ENCODE measurements around the gene KCNJ6. TPM values are rescaled to one million over a fixed set of nuclear protein-coding genes. Genes with fewer than 3 reads are reported as not detected.

The KCNJ6 gene
- total RNA-seq, 1 donor from 2014 or later, result 0.75 TPM

DNA sequence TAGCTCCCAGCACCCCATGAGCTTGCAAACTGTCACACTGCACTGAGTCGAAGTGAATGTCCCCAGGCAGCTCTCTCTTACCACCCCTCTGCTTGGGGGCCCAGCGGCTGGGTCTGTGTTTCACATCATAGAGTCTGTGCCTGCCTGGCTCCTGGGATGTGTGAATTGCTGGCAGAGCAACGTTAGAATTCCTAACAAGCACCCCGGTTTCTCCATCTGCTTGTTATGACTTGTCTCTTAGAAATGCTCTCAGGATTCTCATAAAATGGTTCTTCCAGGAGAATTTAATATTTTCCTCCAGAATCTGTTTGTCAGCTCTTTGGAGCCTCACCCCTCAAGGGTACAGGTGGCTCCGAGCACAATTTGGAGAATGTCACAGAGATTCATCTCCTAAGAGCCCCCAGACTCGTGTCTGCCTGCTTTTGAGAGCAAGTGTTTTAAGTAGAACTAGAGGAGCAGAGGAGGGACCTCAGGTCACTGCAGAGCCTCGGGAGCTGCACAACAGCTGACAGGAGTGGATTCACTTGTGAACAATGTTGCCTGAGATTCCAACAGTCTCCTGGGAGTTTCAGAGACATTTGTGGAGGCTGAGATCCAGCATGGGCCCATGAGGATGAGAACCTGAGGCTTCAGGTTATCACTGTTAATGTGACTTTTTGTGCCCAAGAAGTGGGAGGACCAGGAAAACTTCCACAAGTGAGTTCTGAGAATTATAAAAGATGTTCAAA, 131.5 kb downstream of the KCNJ6 start:
- Mint-ChIP-seq H3K4me3 (no peak overlapping the region), H3K27ac (ENCODE audit: unreplicated experiment) (peak overlapping the region; percentile 32), H3K36me3 (ENCODE audit: low read depth) (peaks cover 3% of the 10 kb centered on the region), H3K27me3 (ENCODE audit: low read depth) (no peaks in the 10 kb centered on the region), H3K4me1 (no peaks in the 10 kb centered on the region), H3K9me3 (peaks cover 6% of the 10 kb centered on the region)
- TF ChIP-seq, protein P1, sequence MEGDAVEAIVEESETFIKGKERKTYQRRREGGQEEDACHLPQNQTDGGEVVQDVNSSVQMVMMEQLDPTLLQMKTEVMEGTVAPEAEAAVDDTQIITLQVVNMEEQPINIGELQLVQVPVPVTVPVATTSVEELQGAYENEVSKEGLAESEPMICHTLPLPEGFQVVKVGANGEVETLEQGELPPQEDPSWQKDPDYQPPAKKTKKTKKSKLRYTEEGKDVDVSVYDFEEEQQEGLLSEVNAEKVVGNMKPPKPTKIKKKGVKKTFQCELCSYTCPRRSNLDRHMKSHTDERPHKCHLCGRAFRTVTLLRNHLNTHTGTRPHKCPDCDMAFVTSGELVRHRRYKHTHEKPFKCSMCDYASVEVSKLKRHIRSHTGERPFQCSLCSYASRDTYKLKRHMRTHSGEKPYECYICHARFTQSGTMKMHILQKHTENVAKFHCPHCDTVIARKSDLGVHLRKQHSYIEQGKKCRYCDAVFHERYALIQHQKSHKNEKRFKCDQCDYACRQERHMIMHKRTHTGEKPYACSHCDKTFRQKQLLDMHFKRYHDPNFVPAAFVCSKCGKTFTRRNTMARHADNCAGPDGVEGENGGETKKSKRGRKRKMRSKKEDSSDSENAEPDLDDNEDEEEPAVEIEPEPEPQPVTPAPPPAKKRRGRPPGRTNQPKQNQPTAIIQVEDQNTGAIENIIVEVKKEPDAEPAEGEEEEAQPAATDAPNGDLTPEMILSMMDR (conservative IDR thresholded peaks at IDR 0.05), result no peak
- DNase-seq (ENCODE audit: low read depth, low spot score), result no peak

DNA sequence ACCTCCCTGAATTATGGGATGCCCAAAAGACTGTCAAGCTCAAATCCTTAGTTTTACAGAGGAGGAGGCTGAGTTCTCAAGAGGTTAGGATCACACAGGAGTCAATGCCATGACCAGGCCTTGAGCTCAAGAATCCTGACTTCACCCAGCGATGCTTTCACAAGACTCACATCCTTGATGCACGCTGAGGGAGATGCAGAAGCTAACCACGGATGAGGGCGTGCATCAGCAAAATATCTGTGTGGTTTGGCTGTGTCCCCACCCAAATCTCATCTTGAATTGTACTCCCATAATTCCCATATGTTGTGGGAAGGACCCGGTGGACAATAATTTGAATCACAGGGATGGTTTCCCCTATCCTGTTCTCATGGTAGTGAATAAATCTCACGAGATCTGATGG, 133.2 kb downstream of the KCNJ6 start:
- H3K4me3 Mint-ChIP-seq, result no peak overlapping the region
- TF ChIP-seq, protein P1 (conservative IDR thresholded peaks at IDR 0.05), result no peak
- no peak for DNase-seq (ENCODE audit: low read depth, low spot score)
- H3K27me3 Mint-ChIP-seq (ENCODE audit: low read depth), result peaks cover 2% of the 10 kb centered on the region
- no peaks in the 10 kb centered on the region for H3K4me1 Mint-ChIP-seq
- peaks cover 6% of the 10 kb centered on the region for H3K9me3 Mint-ChIP-seq
- H3K36me3 Mint-ChIP-seq (ENCODE audit: low read depth), result peaks cover 3% of the 10 kb centered on the region
- no peak overlapping the region for H3K27ac Mint-ChIP-seq (ENCODE audit: unreplicated experiment)

DNA sequence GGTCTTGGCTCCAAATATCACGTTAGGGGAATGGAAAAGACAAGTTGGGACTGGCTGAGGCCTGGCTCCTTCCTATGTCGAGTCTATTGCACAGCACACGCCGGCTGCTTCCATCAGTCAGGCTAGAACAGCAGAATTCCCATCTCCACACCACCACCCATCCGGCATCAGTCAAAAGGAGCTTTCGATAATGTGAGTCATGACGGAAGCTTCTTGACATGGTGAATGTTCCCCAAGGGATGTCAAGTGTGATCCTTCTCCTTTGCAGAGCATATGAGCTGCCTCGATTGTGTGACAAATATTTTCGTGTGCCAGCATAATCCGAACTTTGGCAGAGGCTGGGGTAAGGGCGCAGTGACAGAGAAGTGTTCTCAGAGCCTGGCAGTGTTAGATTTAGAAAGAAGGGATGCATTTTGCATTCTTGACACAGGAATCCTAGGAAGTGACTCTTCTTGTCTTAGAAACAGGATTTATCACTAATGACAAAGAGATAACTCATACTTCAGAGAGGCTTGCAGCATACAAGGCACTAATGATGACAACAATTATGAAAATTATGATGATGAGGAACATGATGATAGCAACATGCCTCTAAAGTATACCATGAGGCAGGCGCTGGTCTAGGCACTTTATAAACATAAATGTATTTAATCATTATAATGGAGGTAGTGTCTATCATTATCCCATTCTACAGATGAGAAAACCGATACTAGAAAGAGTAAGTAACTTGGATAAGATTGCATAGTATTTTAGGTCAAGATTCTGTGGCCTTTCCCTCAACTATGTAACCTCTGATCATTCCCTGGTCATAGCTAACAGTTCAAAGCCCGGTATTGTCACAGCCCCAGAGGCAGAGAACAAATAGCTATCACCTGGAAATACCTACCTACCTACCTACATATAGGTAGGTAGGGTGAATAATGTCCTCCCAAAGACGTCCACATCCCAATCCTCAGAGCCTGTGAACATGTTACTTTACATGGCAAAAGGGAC, 135.0 kb downstream of the KCNJ6 start:
- DNase-seq (ENCODE audit: low read depth, low spot score), result no peak
- H3K4me1 Mint-ChIP-seq, result no peaks in the 10 kb centered on the region
- H3K27ac Mint-ChIP-seq (ENCODE audit: unreplicated experiment), result no peak overlapping the region
- peaks cover 6% of the 10 kb centered on the region for H3K9me3 Mint-ChIP-seq
- no peak overlapping the region for H3K4me3 Mint-ChIP-seq
- TF ChIP-seq, protein P1 (conservative IDR thresholded peaks at IDR 0.05), result no peak
- H3K36me3 Mint-ChIP-seq (ENCODE audit: low read depth), result peaks cover 3% of the 10 kb centered on the region
- H3K27me3 Mint-ChIP-seq (ENCODE audit: low read depth), result peaks cover 2% of the 10 kb centered on the region

DNA sequence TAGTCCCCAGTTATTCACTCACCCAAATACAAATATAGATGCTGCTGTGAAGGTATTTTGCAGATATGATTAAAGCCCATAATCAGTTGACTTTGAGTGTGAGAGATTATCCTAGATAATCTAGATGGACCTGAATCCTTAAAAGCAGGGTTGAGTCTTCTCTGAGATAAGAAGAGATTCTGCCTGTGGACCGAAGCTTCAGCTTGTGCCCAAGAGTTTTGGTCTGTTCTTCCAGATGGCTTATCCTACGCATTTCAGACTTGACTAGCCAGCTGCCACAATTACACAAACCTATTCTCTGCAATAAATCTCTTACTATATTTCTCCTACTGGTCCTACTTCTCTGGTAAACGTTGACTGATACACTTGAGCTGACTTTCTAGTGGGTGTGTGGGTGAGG, 145.1 kb downstream of the KCNJ6 start:
- Mint-ChIP-seq H3K36me3 (ENCODE audit: low read depth) (no peaks in the 10 kb centered on the region), H3K4me1 (peaks cover 5% of the 10 kb centered on the region), H3K4me3 (no peak overlapping the region), H3K27me3 (ENCODE audit: low read depth) (no peaks in the 10 kb centered on the region), H3K9me3 (no peaks in the 10 kb centered on the region), H3K27ac (ENCODE audit: unreplicated experiment) (no peak overlapping the region)
- TF ChIP-seq, protein P1 (conservative IDR thresholded peaks at IDR 0.05), result no peak
- DNase-seq (ENCODE audit: low read depth, low spot score), result no peak

DNA sequence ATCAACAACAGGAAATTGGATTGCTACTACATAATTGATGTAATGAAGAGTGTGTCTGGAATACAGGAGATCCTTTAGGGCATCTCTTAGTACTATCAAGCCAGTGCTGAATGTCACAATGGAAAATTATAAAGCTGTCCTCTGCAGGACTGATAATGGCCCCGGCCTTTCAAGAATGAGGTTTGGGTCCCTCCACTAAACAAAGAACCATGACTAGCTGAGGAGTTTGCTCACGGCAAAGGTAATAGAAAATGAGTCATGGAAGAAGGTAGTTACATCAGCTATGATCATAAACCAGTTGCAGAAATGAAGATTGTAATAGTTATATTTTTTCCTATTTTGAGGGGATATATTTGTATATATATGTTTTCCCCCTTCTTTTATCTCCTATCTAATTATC, 145.8 kb downstream of the KCNJ6 start:
- H3K4me1 Mint-ChIP-seq, result peaks cover 5% of the 10 kb centered on the region
- no peak overlapping the region for H3K4me3 Mint-ChIP-seq
- H3K27ac Mint-ChIP-seq (ENCODE audit: unreplicated experiment), result no peak overlapping the region
- no peaks in the 10 kb centered on the region for H3K9me3 Mint-ChIP-seq
- no peaks in the 10 kb centered on the region for H3K27me3 Mint-ChIP-seq (ENCODE audit: low read depth)
- no peak for DNase-seq (ENCODE audit: low read depth, low spot score)
- TF ChIP-seq, protein P1 (conservative IDR thresholded peaks at IDR 0.05), result no peak
- no peaks in the 10 kb centered on the region for H3K36me3 Mint-ChIP-seq (ENCODE audit: low read depth)

All from neural crest cell (in vitro differentiated cells).